ENCODE results near the gene ZP3. TPM values are rescaled to one million over a fixed set of nuclear protein-coding genes. Genes with fewer than 3 reads are reported as not detected.

The ZP3 gene
- total and polyA plus RNA-seq, 2 of the 13 experiments (the other 11 are each of a cell fraction or from before 2014, with no cell fraction given), result not detected

DNA sequence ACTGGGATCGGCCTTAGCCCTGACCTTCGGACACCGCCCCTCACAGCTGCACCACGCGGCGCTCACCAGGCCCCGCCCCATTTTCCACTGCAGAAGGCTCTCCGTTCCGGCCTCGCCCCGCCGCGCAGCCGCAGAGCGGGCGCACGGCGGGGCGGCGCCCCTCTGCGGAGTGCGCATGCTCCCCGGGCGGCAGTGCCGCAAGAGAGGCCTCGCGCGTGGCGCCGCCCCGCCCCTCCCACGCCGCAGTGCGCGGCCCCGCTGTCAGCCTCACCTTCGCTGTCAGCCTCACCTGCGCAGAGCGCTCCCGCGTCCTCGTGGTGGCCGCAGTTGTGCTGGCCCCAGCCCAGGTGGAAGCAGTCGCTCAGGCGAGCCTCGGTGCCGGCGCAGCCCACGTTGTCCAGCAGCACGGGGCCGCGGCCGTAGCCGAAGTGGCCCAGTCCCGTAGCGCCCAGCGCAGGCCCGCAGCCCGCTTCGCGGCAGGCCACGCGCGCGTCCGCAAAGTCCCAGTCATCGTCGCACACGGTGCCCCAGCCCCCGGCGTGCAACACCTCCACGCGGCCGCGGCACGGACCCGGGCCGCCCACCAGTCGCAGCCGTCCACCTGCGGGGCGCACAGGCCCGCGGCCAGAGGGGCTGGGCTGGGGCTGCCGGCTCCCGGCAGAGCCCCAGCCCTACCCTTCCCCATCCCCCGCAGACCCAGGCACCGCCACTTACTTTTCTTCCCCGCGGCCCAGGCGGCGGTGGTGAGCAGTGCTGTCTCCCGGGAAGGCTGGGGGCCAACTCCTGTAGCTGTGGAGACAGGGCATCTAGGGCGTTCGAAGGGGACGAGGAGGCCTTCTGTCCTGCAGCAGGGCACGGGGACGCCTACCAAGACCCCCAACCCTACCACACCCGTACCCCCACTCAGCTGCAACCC lies 31.4 kb upstream of the ZP3 start (continued):
- TF ChIP-seq TBL1XR1 (IDR thresholded peaks at IDR 0.05; ENCODE audit: borderline replicate concordance, low read length, partially characterized antibody) (no peak), SMARCC2 (IDR thresholded peaks at IDR 0.05) (no peak), ARNT (IDR thresholded peaks at IDR 0.05) (no peak), ZNF766 (CRISPR knock-in tag; IDR thresholded peaks at IDR 0.05; ENCODE audit: borderline replicate concordance) (peak; percentile 89), NCOA1 (CRISPR knock-in tag; IDR thresholded peaks at IDR 0.05) (peak; percentile 90; the same call in 1 of the 2 replicates), ZIK1 (CRISPR knock-in tag; IDR thresholded peaks at IDR 0.05; ENCODE audit: borderline replicate concordance, low read depth) (peak; percentile 86; the same call in 1 of the 2 replicates), MAZ (IDR thresholded peaks at IDR 0.05; ENCODE audit: borderline replicate concordance, low read depth, low read length) (no peak), MAZ (CRISPR knock-in tag; IDR thresholded peaks at IDR 0.05; ENCODE audit: low read depth) (peak; percentile 95), NBN (conservative IDR thresholded peaks at IDR 0.05) (no peak), SIN3B (IDR thresholded peaks at IDR 0.05; ENCODE audit: low read length) (no peak), MAF1 (CRISPR knock-in tag; IDR thresholded peaks at IDR 0.05; ENCODE audit: borderline replicate concordance) (no peak), ZNF776 (CRISPR knock-in tag; IDR thresholded peaks at IDR 0.05) (peak; percentile 93), GABPA (IDR thresholded peaks at IDR 0.05; ENCODE audit: low read depth, low read length) (peak; percentile 28; the same call in 1 of the 2 replicates), GABPA (CRISPR knock-in tag; IDR thresholded peaks at IDR 0.05; ENCODE audit: low read depth) (0 out of 2 replicates have a peak, but pooled peaks have one; percentile 35), ZFP1 (CRISPR knock-in tag; IDR thresholded peaks at IDR 0.05) (no peak; the same call in 1 of the 2 replicates), ARID2 (CRISPR knock-in tag; IDR thresholded peaks at IDR 0.05; ENCODE audit: borderline replicate concordance) (peak; percentile 19; the same call in 1 of the 2 replicates), SP1 (IDR thresholded peaks at IDR 0.05) (no peak), SP1 (CRISPR knock-in tag; IDR thresholded peaks at IDR 0.05) (peak; percentile 75), KAT2B (IDR thresholded peaks at IDR 0.05; ENCODE audit: borderline replicate concordance, low read depth, low read length) (no peak)
- TF ChIP-seq, protein P1, sequence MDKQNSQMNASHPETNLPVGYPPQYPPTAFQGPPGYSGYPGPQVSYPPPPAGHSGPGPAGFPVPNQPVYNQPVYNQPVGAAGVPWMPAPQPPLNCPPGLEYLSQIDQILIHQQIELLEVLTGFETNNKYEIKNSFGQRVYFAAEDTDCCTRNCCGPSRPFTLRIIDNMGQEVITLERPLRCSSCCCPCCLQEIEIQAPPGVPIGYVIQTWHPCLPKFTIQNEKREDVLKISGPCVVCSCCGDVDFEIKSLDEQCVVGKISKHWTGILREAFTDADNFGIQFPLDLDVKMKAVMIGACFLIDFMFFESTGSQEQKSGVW (CRISPR knock-in tag; IDR thresholded peaks at IDR 0.05; ENCODE audit: borderline replicate concordance), result no peak
- TF ChIP-seq, protein P2, sequence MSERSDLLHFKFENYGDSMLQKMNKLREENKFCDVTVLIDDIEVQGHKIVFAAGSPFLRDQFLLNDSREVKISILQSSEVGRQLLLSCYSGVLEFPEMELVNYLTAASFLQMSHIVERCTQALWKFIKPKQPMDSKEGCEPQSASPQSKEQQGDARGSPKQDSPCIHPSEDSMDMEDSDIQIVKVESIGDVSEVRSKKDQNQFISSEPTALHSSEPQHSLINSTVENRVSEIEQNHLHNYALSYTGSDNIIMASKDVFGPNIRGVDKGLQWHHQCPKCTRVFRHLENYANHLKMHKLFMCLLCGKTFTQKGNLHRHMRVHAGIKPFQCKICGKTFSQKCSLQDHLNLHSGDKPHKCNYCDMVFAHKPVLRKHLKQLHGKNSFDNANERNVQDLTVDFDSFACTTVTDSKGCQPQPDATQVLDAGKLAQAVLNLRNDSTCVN (CRISPR knock-in tag; IDR thresholded peaks at IDR 0.05; ENCODE audit: borderline replicate concordance), result peak; percentile 48; the same call in 1 of the 2 replicates
- TF ChIP-seq, protein P3, sequence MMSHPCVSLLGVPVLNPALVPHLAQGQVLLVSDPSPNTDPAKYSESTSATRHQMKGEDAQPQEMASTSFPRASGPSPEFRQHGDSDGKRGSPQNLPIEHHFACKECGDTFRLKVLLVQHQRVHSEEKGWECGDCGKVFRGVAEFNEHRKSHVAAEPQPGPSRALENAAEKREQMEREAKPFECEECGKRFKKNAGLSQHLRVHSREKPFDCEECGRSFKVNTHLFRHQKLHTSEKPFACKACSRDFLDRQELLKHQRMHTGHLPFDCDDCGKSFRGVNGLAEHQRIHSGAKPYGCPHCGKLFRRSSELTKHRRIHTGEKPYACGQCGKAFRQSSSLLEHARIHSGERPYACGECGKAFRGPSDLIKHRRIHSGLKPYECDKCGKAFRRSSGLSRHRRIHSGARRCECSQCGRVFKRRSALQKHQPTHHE (CRISPR knock-in tag; IDR thresholded peaks at IDR 0.05; ENCODE audit: borderline replicate concordance), result no peak
- TF ChIP-seq, protein P4, sequence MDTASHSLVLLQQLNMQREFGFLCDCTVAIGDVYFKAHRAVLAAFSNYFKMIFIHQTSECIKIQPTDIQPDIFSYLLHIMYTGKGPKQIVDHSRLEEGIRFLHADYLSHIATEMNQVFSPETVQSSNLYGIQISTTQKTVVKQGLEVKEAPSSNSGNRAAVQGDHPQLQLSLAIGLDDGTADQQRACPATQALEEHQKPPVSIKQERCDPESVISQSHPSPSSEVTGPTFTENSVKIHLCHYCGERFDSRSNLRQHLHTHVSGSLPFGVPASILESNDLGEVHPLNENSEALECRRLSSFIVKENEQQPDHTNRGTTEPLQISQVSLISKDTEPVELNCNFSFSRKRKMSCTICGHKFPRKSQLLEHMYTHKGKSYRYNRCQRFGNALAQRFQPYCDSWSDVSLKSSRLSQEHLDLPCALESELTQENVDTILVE (CRISPR knock-in tag; IDR thresholded peaks at IDR 0.05), result peak; percentile 67; the same call in 1 of the 2 replicates
- TF ChIP-seq, protein P5, sequence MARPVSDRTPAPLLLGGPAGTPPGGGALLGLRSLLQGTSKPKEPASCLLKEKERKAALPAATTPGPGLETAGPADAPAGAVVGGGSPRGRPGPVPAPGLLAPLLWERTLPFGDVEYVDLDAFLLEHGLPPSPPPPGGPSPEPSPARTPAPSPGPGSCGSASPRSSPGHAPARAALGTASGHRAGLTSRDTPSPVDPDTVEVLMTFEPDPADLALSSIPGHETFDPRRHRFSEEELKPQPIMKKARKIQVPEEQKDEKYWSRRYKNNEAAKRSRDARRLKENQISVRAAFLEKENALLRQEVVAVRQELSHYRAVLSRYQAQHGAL (CRISPR knock-in tag; IDR thresholded peaks at IDR 0.05; ENCODE audit: not compliant biosample characterization), result no peak
